Pons (tissue), 1 donor: ENCODE results near the gene LSM4.

ENCODE experiments used
- DNase-seq: peaks from one replicate; pipeline ENCODE4 v3.0.0-alpha.2; 2016; ENCODE audit warnings: low spot score

Gene LSM4

GRCh38 chr19:18292462-18292809 lies 30.4 kb downstream of the LSM4 start:
- DNase-seq, result no peak

- peak; percentile 71 for DNase-seq
These were observed 31.1 kb downstream of the LSM4 start for GRCh38 chr19:18291590-18292461.

- DNase-seq, result no peak
These were observed 31.8 kb downstream of the LSM4 start for GRCh38 chr19:18291019-18291524.

- no peak for DNase-seq
These were observed 32.4 kb downstream of the LSM4 start for GRCh38 chr19:18290302-18291018.

- DNase-seq, result no peak
These were observed 33.2 kb downstream of the LSM4 start for GRCh38 chr19:18289471-18290301.

GRCh38 chr19:18287836-18288772 lies 34.8 kb downstream of the LSM4 start:
- no peak for DNase-seq

GRCh38 chr19:18286973-18287635 lies 35.8 kb downstream of the LSM4 start:
- DNase-seq, result no peak

- no peak for DNase-seq
These were observed 38.0 kb downstream of the LSM4 start for GRCh38 chr19:18284712-18285360.

GRCh38 chr19:18283338-18283737 lies 39.5 kb downstream of the LSM4 start:
- no peak for DNase-seq

GRCh38 chr19:18282788-18283141 lies 40.1 kb downstream of the LSM4 start:
- DNase-seq, result peak; percentile 26

GRCh38 chr19:18282021-18282787 lies 40.7 kb downstream of the LSM4 start:
- DNase-seq, result peak; percentile 76

GRCh38 chr19:18281082-18282020 lies 41.5 kb downstream of the LSM4 start, which contains the start of gene JUND:
TSS of gene JUND (minus strand) at chr19:18281622. CDS start at chr19:18281484, 138 bp downstream.
- DNase-seq, result peak; percentile 97

GRCh38 chr19:18280247-18281081 lies 42.4 kb downstream of the LSM4 start:
- peak; percentile 69 for DNase-seq

- peak; percentile 98 for DNase-seq
These were observed 43.2 kb downstream of the LSM4 start for GRCh38 chr19:18279516-18280246.

GRCh38 chr19:18279266-18279515 lies 43.7 kb downstream of the LSM4 start:
- no peak for DNase-seq

GRCh38 chr19:18278521-18279265 lies 44.2 kb downstream of the LSM4 start:
- no peak for DNase-seq
